Hematopoietic multipotent progenitor cell (in vitro differentiated cells): Measurements from ENCODE around the gene KCNMB1. TPM values are rescaled to one million over a fixed set of nuclear protein-coding genes. Genes with fewer than 3 reads are reported as not detected.

ENCODE experiments used
- DNase-seq, 3 donors: peaks; one replicate each; pipeline ENCODE4 v3.0.0-alpha.2; 2011 to 2015; ENCODE audit warnings: low read depth in 2 of 3, low spot score in 2 of 3
- total RNA-seq: library from RNA; depleted of rRNA; stranded (reverse); fragments of >200 nt; gene quantifications from one replicate; pipeline ENCODE4 v1.2.3, GENCODE V29; 2012

The KCNMB1 gene
- total RNA-seq, 1 donor: 0.27 TPM

DNA sequence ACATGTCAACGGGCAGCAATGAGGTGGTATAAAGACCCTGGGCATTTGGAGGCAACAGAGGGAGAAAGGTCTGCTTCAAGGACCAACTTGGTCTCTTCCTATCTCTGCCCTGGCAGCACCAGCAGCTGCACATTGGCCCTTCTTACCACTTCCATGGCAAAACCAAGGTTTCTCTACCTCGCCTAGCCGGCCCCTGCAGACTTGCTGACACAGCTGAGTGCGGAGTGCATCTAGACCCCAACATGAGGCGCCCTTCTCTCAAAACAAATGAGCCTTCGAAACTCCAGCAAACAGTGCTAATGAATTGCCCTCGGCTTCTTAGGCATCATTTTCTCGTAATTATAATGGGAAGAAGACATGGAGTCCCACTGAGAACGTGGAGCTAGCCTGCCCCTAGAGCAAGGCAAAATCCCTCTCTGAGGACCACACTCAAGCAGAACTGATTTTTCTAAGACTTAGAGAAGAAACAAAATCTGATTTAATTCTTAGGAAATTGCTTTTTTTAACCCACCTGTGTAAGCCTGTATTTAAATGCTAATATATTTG, 42.1 kb downstream of the KCNMB1 start:
- DNase-seq: no peak

DNA sequence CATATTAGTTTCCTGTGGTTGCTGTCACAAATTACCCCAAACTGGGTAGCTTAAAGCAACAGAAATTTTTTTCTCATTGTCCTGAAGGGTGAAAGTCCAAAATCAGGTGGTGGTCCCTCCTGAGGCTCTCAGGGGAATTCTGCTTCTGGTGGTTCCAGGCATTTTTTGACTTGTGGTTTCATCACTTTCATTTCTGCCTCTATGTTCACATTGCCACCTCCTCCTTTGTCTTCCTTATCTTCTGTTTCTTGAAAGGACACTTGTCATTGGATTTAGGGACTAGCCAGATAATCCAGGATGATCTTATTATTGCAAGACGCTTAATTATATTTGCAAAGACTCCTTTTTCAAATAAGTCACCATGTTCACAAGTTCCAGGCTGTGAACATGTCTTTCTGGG, 43.2 kb downstream of the KCNMB1 start:
- no peak for DNase-seq

DNA sequence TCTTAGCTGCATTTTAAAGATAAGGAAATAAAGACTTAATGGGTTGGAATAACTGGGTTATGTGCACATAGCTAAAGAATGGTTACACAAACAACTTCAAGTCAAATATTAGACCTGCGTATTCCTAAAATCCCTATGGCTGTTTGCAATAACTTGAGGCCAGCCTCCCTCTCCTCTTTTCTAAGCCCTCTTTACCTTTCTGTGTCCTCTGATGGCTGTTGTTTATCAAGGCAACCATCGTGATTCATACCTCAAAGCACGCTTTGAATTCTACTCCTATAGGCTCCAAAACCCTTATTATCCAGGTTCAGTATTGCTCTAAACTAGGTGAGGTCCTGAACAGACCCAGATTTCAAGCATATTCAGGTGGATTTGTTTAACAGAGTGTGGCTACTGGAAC, 46.0 kb downstream of the KCNMB1 start:
- no peak for DNase-seq

DNA sequence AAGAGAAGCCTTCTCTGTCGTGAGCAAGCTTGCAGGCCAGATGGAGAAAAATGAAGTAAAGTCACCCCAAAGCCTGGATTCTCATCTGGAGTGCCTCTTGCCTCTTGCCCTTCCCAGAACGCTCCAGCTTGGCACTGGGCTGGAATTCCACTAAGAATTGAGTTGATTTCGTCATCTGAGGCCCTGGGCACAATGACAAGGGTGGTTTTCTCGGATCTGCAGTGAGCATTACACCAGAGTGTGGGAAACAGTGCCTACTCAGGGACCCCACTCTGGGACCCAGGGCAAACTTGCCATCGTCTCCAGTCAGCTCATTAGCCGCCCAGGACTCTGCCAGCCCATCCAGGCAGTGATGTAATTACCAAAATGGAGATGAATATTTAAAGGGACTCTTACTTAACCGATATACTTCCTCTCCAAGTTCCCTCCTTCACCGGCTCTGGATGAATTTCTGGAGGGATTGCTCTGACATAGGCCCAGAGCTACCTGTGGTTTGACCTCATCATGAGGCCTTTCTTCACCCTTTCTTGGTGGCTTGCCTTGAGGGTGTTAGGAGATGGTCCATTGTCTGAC, 46.9 kb downstream of the KCNMB1 start:
- DNase-seq: no peak

DNA sequence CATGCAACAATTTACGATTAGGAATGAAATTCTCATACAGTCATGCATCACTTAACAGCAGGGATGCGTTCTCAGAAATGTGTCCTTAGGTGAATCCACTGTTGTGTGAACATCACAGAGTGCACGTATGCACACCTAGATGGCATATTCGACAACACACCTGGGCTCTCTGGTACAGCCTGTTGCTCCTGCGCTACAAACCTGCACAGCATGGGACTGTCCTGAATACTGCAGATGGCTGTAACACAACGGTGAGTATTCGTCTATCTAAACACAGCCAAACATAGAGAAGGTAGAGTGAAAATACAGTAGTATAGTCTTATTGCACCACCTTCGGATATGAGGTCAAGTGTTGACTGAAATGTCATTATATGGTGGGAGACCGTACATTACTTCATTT, 47.6 kb downstream of the KCNMB1 start:
- DNase-seq: no peak

DNA sequence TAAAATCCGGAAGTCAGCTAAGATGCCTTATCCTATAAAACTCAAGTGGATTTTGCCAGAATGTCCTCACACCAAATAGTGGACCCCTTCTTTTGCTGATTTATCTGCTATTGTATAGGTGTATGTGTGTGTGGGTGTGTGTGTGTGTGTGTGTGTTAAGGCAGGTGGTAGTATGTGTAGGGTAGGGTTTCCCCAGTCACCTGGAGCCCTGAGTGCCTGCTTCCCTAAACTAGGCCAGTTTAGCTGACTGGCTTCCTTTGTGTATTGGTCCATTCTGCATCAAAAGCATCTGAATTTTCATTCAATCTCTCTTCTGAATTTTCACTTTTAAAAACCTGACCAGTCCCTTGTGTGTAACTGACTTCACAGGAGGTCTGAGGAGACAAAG, 49.4 kb downstream of the KCNMB1 start:
- DNase-seq: no peak

DNA sequence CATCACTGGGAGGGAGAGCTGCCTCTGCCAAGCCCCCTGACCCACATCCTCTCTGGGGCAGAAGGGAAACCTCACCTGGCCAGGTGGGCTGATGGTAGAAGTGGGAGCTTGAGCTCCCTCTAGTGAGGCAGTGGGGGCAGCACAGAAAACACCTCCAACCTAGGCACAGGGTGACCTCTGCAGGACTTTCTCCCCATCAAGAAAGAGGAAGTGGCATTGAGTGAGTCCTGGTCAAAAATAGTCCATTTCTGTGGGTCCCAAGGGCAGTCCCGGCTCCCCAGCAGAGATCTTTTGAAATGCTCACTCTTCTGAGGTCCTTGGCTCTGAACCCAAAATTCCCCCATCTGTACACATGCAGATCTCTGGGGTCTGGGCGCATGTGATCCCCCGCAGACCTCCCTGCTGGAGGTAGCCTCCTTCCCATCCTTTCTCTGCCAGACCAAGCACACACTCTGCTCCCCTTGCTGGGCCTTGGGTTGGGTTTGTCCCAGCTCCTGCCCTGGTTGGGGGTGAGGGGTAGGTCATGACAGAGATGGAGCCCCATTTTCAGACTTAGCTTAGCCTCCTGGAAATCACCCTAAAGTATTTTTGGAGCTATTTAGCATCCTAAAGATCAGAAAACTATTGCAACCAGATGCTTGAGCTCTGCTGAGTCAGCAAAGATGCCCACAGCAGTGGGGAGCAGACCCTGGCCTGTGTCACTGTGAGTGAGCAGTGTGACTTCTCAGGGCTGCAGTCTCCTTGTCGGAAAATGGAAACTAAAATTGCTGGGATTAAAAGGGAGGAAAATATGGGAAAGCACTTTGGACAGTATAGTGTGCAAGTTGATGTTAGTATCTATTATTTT, 50.0 kb downstream of the KCNMB1 start:
- DNase-seq: peak in 2 of 3 donors; percentile 29 to 54

DNA sequence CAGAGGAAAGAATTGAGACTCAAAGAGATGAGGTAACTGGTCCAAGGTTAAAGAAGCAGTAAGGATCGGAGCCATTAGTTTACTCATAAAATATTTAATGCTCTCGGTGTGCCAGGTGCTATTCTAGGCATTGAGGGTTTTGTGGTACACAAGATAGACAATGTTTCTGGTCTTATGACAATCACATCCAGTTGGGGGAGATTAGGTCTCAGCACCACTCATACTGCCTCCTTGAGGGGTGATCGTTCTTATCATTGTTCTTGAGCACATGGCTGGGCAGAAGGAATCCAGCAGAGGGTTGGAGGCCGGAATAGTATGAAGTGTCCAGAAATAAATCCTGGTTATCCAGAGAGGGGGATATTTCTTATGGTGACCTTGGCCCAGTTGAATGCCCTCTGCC, 50.9 kb downstream of the KCNMB1 start:
- no peak for DNase-seq

DNA sequence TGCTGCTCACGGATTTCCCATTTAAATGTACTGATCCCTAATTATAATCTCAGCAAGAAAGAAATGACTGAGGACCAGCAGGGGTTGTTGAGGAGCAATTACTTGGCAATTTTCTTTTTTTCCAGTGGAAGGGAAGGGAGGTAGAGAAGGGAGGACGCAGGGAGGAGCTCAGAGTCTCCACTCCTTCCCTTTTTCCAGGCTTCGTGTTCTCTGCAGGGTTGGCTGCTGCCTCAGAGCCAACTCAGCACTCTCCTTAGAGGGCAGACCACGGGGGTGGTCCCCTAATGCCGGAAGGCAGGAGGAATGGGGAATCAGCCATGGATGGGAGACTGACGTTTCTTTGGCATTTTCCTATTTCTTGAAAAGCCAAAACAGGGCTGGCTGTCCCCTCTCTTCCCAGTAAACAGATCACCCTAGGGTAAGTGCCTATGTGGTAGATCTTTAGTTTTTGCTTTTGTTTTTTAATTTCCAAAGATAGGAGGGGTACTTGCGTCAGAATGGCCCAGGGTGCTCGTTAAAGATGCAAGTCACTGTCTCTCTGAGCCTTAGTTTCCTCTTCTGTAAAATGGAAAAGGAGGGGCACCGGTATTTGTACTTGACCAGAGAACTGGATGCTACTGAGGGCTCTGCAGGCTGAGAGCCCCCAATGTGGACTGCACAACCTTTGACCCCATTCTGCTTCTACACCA, 52.0 kb downstream of the KCNMB1 start:
- DNase-seq: no peak

DNA sequence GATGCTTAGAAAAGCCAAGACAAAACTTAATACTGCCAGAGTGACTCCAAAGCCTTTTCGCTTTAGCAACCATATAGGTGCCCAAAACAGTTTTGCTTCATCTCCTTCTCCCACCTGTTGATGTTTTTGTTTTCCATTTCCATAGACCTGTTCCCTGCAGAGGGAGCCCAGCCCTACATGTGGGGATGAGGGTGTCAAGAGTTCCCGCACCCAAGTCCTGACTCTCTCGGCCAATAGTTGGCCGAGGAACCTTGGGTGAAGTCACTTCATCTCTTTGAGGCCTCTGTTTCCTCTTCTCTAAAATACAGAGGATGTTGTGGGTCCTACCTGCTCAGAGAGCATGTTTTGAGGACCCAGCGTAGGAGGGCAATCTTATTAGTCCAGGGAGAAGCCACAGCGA, 53.1 kb downstream of the KCNMB1 start:
- DNase-seq: no peak

DNA sequence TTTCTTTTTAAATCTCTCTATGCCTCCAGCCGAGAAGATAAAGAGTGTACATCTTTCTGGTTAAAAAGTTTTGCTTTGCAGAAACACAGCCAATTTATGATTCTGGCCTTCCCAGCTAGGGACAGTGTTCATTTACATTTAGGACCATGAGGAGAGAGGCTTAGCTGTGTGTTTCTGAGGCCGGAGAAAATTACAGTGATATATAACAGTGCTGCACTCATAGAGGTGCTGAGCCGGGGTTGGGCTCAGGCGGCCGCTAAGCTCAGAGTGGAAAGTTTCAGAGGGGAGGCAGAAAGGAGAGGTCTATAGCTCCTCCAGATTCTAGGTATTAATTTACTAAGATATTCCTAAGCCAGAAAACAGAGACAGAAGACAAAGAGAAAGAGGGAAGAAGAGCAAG, 54.5 kb downstream of the KCNMB1 start:
- DNase-seq: no peak

DNA sequence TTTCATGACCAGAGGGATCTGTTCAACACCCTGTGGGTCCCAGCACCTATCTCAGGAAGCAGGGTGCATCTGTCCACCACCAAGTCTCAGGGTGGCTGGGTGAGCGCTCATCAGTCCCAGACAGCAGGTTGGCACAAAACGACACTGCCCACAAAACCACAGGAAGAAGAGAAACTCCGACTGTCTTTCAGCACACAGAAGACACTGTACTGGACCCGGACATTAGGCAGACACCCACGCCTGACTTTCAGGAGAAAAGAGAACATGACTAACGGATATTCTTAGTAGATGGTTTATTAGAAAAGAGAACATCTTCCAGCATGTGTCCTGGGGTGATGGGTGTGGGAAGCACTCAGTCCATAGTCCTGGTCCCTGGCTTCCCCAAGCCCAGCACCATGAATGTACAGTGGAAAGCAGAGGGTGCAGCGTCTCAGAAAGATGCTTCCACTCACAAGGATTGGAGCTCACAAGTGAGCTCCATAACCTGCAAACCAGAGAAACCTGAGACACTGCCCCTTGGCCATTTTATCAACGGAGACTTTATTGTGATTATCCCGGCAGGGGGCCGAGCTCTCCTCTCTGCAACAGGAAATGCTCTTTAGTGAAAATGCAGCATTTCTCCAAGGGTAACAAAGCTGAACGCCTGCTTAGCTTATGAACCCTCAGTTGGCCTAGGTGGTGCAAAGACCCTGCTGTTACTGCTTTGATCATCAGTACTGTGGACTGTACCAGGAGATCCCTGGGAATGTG, 55.8 kb downstream of the KCNMB1 start:
- peak in 2 of 3 donors; percentile 55 to 68 for DNase-seq

DNA sequence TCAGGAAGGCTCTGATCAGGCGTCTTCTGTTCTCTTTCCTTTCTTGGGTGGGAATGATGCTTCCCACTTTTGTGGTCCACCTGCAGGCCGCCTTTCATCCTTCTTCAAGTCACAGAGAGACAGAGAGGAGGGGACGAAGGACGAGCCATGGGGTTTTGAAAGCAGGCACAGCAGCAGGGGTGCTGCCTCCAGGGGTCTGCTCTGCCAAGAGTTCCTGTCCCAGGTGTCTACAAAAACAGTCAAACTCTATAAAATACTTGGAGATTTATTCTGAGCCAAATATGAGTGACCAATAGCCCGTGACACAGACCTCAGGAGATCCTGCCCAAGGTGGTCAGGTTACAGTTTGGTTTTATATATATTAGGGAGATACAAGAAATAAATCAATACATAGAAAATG, 57.1 kb downstream of the KCNMB1 start:
- no peak for DNase-seq

DNA sequence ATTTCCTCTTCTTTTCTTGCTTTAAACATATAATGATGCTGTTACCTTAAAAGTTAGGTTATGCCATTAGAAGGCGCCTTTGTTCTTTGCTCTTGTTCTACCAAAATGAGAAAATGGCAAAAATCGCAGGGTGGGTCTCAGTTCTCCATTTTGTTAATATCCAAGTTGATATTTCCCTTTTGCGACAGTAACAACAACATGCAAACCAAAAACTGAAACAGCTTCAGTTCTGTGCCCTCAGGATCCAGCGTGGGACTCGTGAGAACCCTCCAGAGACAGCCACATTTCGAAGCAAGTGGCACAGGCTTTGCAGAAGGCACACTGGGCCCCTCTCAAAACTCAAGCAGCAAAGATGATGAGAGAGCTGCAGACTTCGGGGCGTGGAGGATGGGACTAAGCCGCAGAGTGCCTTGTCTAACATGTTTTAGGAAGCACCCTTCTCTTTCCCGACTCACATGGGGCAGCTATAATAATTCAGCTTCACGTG, 58.6 kb downstream of the KCNMB1 start:
- no peak for DNase-seq

DNA sequence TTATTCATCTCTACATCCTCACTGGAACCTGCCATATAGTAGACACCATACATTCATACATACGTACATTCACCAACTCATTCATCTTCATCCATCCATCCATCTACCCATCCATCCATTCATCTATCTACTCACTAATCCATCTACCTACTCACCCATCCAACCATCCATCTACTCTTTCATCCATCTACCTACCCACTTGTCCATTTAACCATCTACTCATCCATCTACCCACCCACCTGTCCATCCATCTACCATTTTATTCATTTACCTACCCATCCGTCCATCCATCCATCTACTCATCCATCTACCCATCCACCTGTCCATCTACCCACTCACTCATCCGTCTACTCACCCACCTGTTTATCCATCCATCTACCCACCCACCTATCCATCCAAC, 59.6 kb downstream of the KCNMB1 start:
- no peak for DNase-seq

DNA sequence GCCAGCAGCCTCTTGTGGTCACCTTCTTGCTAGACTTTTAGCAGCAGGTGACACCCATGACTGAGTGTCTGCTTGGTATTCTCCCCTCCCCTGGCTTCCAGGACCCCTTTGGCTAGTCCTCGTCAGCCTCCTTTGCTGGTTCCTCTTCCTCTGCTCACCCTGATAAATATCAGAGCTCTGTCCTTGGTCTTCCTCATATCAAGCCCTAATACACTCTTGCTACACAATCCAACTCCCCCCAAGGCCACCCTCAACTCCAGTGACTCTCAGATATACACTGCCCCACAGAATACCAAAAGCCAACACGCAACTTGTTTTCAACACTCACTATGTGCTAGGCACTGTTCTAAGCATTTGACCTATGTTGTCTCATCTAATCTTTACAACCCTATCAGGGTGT, 61.3 kb downstream of the KCNMB1 start:
- no peak for DNase-seq

DNA sequence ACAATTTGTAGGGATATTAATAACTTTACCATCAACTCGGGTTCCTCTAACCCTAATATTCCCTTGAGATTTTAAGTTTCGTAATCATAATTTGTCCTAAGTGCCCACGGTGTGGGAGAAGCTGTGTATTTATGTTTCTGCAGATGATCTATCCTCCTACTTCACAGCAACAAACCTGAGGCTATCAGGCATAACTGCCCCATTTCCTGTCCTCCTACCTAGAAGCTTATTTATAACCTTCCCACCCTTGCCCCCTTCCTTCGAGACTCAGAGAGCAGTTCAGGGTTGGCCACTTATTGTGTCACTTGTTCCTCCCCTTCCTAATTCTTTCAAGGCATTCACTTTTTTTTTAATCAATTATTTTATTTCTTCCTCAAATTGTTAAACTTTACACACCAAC, 62.0 kb downstream of the KCNMB1 start:
- no peak for DNase-seq
